Measurements from ENCODE around the gene PXDN. TPM values are rescaled to one million over a fixed set of nuclear protein-coding genes. Genes with fewer than 3 reads are reported as not detected.
A peak's percentile ranks its signal among the peaks of the same experiment; 100 is the strongest.

Gene PXDN
- total and polyA plus RNA-seq, 9 donors = 36.0 to 116 (median 54.5) TPM

DNA sequence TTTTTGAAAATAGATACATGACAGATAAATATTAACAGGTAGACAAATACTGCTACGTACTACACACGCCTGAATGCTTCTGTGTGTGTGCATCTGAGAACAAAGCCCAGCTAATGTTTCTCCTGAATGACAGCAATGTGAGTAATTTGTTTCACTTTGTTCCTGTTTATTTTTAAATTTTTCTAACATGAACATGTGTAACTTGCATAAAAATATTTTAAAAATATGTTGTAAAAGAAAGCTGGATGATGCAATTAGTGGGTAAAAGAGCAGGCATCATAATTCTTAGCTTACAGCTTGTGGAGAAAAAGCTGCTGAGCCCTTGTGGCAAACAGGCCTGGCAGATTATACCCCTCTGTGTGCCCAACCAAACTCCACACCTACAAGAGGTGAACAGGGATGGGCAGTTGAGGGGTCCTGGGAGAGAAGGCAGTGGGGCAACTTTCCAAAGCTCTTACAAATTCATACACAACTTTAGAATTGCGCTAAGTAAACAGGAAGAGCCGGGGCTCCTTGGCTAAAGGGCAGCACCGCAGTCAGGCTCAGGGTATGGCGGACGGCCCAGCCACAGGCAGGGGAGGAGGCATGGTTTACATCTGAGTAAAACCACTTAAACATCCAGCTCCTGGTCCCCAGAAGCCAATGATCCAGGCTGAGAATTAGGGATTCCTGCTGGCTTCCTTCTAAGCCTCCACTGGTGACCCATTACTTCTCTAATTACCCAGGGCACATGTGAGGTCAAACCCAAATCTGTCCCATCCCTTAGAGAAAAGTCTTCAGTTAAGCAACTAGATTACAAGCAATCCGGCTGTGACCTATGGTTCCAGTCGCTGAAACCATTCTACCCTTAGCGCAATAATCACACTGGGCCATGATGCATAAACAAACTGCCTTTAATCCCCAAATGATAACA is 14.0 kb downstream of the PXDN start:
- H3K27ac ChIP-seq = peak overlapping the region; percentile 5 to 82
- peaks cover 39% of the 10 kb centered on the region for H3K4me1 ChIP-seq (ENCODE audit: insufficient read depth)
- H3K4me3 ChIP-seq = no peak overlapping the region
- intact Hi-C loops (cut with DNase I) = no loop called here
- DNase-seq = peak in 3 of 5 donors; percentile 29 to 48 (median 31)
- H3K27me3 ChIP-seq = no peaks in the 10 kb centered on the region
- no peaks in the 10 kb centered on the region for H3K9me3 ChIP-seq
- WGBS, 3 donors = 10 to 26% (median 12%) methylated on average over 10 of the region's 10 CpGs
- TF ChIP-seq POLR2A (IDR thresholded peaks at IDR 0.05) = no peak
- no peak for TF ChIP-seq EP300 (IDR thresholded peaks at IDR 0.05)
- TF ChIP-seq, protein P1, sequence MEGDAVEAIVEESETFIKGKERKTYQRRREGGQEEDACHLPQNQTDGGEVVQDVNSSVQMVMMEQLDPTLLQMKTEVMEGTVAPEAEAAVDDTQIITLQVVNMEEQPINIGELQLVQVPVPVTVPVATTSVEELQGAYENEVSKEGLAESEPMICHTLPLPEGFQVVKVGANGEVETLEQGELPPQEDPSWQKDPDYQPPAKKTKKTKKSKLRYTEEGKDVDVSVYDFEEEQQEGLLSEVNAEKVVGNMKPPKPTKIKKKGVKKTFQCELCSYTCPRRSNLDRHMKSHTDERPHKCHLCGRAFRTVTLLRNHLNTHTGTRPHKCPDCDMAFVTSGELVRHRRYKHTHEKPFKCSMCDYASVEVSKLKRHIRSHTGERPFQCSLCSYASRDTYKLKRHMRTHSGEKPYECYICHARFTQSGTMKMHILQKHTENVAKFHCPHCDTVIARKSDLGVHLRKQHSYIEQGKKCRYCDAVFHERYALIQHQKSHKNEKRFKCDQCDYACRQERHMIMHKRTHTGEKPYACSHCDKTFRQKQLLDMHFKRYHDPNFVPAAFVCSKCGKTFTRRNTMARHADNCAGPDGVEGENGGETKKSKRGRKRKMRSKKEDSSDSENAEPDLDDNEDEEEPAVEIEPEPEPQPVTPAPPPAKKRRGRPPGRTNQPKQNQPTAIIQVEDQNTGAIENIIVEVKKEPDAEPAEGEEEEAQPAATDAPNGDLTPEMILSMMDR (IDR thresholded peaks at IDR 0.05) = no peak
- H3K36me3 ChIP-seq = no peaks in the 10 kb centered on the region

DNA sequence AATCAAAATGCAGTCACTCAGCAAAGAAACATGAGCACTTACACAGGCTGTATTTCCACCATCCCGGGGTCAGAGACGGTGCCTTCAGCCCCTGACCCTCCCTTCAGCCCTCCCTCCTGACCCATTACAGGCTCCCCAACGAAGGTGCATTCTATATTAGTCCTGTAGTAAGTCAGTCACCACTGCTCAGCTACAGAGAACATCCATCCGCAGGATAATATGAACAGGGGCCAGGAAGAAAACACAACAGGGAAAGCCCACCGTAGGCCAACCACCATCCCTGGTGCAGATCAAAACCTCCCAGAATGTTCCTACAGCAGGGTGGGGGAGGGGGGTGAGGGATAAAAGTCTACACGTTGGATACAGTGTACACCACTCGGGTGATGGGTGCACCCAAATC is 15.1 kb downstream of the PXDN start:
- TF ChIP-seq POLR2A (IDR thresholded peaks at IDR 0.05) (no peak), EP300 (IDR thresholded peaks at IDR 0.05) (no peak)
- TF ChIP-seq, protein P1 (IDR thresholded peaks at IDR 0.05) = no peak
- peaks cover 39% of the 10 kb centered on the region for H3K4me1 ChIP-seq (ENCODE audit: insufficient read depth)
- intact Hi-C loops (cut with DNase I) = no loop called here
- H3K27me3 ChIP-seq = no peaks in the 10 kb centered on the region
- peak overlapping the region in 1 of 2 donors; percentile 6 for H3K27ac ChIP-seq
- H3K9me3 ChIP-seq = no peaks in the 10 kb centered on the region
- no peak for DNase-seq
- no peaks in the 10 kb centered on the region for H3K36me3 ChIP-seq
- no peak overlapping the region for H3K4me3 ChIP-seq
- 41 to 58% (median 47%) methylated on average over 7 of the region's 7 CpGs for WGBS, 3 donors

DNA sequence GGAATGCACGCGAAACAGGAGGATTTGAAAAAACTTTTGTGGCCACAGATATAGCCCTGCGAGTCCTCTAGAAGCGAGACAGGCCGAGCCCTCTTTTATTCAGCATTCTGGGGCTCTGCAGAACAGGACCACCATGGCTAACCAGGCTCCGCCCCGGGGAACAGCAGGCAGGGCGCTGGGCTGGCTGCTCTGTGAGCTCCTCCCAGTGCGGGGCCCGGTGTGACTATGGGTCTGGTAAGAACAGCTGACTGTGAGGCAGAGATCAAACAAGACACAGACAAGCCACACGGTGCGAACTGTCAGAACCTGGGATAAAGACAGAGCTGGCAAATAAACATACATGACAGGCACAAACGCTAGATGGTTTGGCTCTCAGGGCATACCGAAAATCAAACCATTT is 15.5 kb downstream of the PXDN start:
- Histone ChIP-seq H3K27me3 (no peaks in the 10 kb centered on the region), H3K4me1 (ENCODE audit: insufficient read depth) (peaks cover 39% of the 10 kb centered on the region), H3K36me3 (no peaks in the 10 kb centered on the region), H3K9me3 (no peaks in the 10 kb centered on the region), H3K27ac (peak overlapping the region in 1 of 2 donors; percentile 6), H3K4me3 (no peak overlapping the region)
- DNase-seq = peak in 1 of 5 donors; percentile 56
- no peak for TF ChIP-seq EP300 (IDR thresholded peaks at IDR 0.05)
- WGBS, 3 donors = 47 to 62% (median 50%) methylated on average over 14 of the region's 14 CpGs
- intact Hi-C loops (cut with DNase I) = no loop called here

DNA sequence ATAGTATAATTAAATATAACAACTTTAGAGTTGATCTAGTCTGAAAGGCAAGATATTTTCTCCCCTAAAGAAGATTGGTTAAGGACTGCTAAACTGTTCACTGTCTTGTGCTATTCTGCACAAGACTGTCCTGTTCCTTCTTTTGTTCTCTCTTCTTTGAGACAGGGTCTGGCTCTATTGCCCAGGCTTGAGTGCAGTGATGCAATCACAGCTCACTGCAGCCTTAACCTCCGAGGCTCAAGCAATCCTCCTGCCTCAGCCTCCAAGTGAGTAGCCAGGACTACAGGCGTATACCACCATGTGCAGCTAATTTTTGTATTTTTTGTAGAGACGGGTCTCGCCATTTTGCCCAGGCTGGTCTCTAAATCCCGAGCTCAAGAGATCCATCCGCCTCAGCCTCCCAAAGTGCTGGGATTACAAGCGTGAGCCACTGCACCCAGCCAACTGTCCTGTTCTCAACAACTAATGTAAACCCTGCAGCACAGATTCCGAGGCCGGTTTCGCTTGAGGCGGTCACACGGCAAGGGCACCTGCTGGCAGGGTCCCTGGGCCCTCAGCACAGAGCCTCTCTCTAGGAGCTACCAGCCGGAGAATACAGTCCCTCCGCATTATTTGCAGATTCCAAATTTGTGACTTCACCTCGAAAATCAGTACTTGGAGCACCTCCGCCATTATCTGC is 16.4 kb downstream of the PXDN start:
- H3K4me1 ChIP-seq (ENCODE audit: insufficient read depth) = peaks cover 37% of the 10 kb centered on the region
- H3K27ac ChIP-seq = no peak overlapping the region
- H3K27me3 ChIP-seq = no peaks in the 10 kb centered on the region
- peak in 1 of 5 donors; percentile 26 for DNase-seq
- TF ChIP-seq POLR2A (IDR thresholded peaks at IDR 0.05) (no peak), EP300 (IDR thresholded peaks at IDR 0.05) (no peak)
- TF ChIP-seq, protein P1 (IDR thresholded peaks at IDR 0.05) = no peak
- H3K36me3 ChIP-seq = no peaks in the 10 kb centered on the region
- no peaks in the 10 kb centered on the region for H3K9me3 ChIP-seq
- H3K4me3 ChIP-seq = no peak overlapping the region
- intact Hi-C loops (cut with DNase I) = no loop called here
- 92 to 95% (median 95%) methylated on average over 16 of the region's 16 CpGs for WGBS, 3 donors
